ENCODE measurements around the gene SWSAP1.

Gene SWSAP1

GRCh38 chr19:11355160-11356073 is 19.0 kb upstream of the SWSAP1 start, which contains the start of gene PLPPR2:
Gene PLPPR2 (plus strand): TSS chr19:11355432. CDS start chr19:11357674, 2,242 bp downstream.
- DNase-seq: peak; percentile 53 to 71

- no peak for DNase-seq
Observed at GRCh38 chr19:11356074-11356397, 18.4 kb upstream of the SWSAP1 start.

- DNase-seq: no peak
Observed at GRCh38 chr19:11356676-11357550, 17.6 kb upstream of the SWSAP1 start.

GRCh38 chr19:11359421-11359820 is 15.0 kb upstream of the SWSAP1 start:
- no peak for DNase-seq

- DNase-seq: no peak
Observed at GRCh38 chr19:11361037-11361770, 13.3 kb upstream of the SWSAP1 start.

- DNase-seq: no peak
Observed at GRCh38 chr19:11361771-11362731, 12.4 kb upstream of the SWSAP1 start.

- no peak for DNase-seq
Observed at GRCh38 chr19:11363881-11364280, 10.6 kb upstream of the SWSAP1 start.

- no peak for DNase-seq
Observed at GRCh38 chr19:11364296-11364904, 10.1 kb upstream of the SWSAP1 start.

GRCh38 chr19:11364935-11365334 is 9.5 kb upstream of the SWSAP1 start:
- no peak for DNase-seq

- no peak for DNase-seq
Observed at GRCh38 chr19:11365557-11366117, 8.8 kb upstream of the SWSAP1 start.

GRCh38 chr19:11367528-11367927 is 6.9 kb upstream of the SWSAP1 start:
- DNase-seq: no peak

- DNase-seq: no peak
Observed at GRCh38 chr19:11370744-11371143, 3.7 kb upstream of the SWSAP1 start.

GRCh38 chr19:11373166-11373884 is 1.1 kb upstream of the SWSAP1 start:
- DNase-seq: no peak

GRCh38 chr19:11373885-11374432 is 507 bp upstream of the SWSAP1 start:
- no peak for DNase-seq

- peak in 1 of 2 experiments; percentile 41 for DNase-seq
Observed at GRCh38 chr19:11375143-11375948, 880 bp downstream of the SWSAP1 start.

- DNase-seq: peak; percentile 10 to 14
Observed at GRCh38 chr19:11377237-11377636, 2.8 kb downstream of the SWSAP1 start.

GRCh38 chr19:11377756-11378155 is 3.3 kb downstream of the SWSAP1 start:
- DNase-seq: no peak

- peak; percentile 11 to 29 for DNase-seq
Observed at GRCh38 chr19:11378319-11379189, 4.1 kb downstream of the SWSAP1 start.
